ENCODE results near the gene PTPRN2. TPM values are rescaled to one million over a fixed set of nuclear protein-coding genes. Genes with fewer than 3 reads are reported as not detected.

Gene PTPRN2
- total RNA-seq, 1 experiment from 2014 or later, result 2.1 TPM

DNA sequence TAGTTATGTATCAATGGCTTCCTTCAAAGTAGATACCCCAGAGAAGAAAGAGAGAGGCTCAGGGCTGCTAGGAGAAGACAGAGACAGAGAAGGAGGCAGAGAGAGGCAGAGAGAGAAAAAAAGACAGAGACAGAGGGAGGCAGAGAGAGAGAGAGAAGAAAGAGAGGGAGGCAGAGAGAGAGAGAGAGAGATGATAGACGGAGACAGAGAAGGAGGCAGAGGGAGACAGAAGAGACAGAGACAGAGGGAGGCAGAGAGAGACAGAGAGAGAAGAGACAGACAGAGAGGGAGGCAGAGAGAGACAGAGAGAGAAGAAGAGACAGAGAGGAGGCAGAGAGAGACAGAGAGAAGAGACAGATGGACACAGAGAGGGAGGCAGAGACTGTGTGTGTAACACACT lies 1062.9 kb downstream of the PTPRN2 start:
- DNase-seq (ENCODE audit: low read depth, low spot score), result no peak
- H4K20me1 ChIP-seq (ENCODE audit: insufficient read depth), result no peaks in the 10 kb centered on the region
- intact Hi-C loops (cut with micrococcal nuclease), result no loop called here
- CTCF ChIA-PET, result no interaction called here
- ATAC-seq, result no peak
- BruUV-seq (replicated peaks), result no TSS peak
- no peaks in the 10 kb centered on the region for H3K27me3 ChIP-seq (ENCODE audit: insufficient read depth, low read length)
- no peaks in the 10 kb centered on the region for H3K9me3 ChIP-seq (ENCODE audit: control insufficient read depth in 1 of 2, insufficient read depth in 1 of 2, low read depth in 1 of 2, low read length in 2 of 2)
- H3K36me3 ChIP-seq (ENCODE audit: control insufficient read depth in 1 of 2, insufficient read depth in 2 of 2, low read length in 2 of 2), result no peaks in the 10 kb centered on the region
- H3K4me3 ChIP-seq (replicated peaks in 1 of 2; ENCODE audit: low read depth in 1 of 2, low read length in 2 of 2), result no peak overlapping the region
- POLR2A ChIA-PET, result no interaction called here
- H3K27ac ChIP-seq (ENCODE audit: low read depth, low read length), result no peak overlapping the region
- TF ChIP-seq JUND (IDR thresholded peaks at IDR 0.05) (no peak), EGR1 (IDR thresholded peaks at IDR 0.05; ENCODE audit: low read depth) (no peak), ZFX (IDR thresholded peaks at IDR 0.05) (no peak), SRF (IDR thresholded peaks at IDR 0.05; ENCODE audit: low read depth) (no peak), RAD21 (IDR thresholded peaks at IDR 0.05; ENCODE audit: low read depth) (no peak), SIN3A (IDR thresholded peaks at IDR 0.05; ENCODE audit: low read depth) (no peak), TCF7L2 (IDR thresholded peaks at IDR 0.05; ENCODE audit: borderline replicate concordance, extremely low read depth, insufficient read depth, insufficient read length) (no peak), CEBPB (IDR thresholded peaks at IDR 0.05; ENCODE audit: low read depth) (no peak)
- TF ChIP-seq, protein P1, sequence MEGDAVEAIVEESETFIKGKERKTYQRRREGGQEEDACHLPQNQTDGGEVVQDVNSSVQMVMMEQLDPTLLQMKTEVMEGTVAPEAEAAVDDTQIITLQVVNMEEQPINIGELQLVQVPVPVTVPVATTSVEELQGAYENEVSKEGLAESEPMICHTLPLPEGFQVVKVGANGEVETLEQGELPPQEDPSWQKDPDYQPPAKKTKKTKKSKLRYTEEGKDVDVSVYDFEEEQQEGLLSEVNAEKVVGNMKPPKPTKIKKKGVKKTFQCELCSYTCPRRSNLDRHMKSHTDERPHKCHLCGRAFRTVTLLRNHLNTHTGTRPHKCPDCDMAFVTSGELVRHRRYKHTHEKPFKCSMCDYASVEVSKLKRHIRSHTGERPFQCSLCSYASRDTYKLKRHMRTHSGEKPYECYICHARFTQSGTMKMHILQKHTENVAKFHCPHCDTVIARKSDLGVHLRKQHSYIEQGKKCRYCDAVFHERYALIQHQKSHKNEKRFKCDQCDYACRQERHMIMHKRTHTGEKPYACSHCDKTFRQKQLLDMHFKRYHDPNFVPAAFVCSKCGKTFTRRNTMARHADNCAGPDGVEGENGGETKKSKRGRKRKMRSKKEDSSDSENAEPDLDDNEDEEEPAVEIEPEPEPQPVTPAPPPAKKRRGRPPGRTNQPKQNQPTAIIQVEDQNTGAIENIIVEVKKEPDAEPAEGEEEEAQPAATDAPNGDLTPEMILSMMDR (IDR thresholded peaks at IDR 0.05 in 2 of 3, conservative IDR thresholded peaks at IDR 0.05 in 1 of 3; ENCODE audit: borderline replicate concordance in 1 of 3, insufficient read depth in 1 of 3, low read depth in 2 of 3, low read length in 2 of 3), result no peak
- TF ChIP-seq, protein P2, sequence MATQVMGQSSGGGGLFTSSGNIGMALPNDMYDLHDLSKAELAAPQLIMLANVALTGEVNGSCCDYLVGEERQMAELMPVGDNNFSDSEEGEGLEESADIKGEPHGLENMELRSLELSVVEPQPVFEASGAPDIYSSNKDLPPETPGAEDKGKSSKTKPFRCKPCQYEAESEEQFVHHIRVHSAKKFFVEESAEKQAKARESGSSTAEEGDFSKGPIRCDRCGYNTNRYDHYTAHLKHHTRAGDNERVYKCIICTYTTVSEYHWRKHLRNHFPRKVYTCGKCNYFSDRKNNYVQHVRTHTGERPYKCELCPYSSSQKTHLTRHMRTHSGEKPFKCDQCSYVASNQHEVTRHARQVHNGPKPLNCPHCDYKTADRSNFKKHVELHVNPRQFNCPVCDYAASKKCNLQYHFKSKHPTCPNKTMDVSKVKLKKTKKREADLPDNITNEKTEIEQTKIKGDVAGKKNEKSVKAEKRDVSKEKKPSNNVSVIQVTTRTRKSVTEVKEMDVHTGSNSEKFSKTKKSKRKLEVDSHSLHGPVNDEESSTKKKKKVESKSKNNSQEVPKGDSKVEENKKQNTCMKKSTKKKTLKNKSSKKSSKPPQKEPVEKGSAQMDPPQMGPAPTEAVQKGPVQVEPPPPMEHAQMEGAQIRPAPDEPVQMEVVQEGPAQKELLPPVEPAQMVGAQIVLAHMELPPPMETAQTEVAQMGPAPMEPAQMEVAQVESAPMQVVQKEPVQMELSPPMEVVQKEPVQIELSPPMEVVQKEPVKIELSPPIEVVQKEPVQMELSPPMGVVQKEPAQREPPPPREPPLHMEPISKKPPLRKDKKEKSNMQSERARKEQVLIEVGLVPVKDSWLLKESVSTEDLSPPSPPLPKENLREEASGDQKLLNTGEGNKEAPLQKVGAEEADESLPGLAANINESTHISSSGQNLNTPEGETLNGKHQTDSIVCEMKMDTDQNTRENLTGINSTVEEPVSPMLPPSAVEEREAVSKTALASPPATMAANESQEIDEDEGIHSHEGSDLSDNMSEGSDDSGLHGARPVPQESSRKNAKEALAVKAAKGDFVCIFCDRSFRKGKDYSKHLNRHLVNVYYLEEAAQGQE (IDR thresholded peaks at IDR 0.05; ENCODE audit: low read depth), result no peak
- TF ChIP-seq, protein P3, sequence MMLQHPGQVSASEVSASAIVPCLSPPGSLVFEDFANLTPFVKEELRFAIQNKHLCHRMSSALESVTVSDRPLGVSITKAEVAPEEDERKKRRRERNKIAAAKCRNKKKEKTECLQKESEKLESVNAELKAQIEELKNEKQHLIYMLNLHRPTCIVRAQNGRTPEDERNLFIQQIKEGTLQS (IDR thresholded peaks at IDR 0.05), result no peak
- TF ChIP-seq, protein P4, sequence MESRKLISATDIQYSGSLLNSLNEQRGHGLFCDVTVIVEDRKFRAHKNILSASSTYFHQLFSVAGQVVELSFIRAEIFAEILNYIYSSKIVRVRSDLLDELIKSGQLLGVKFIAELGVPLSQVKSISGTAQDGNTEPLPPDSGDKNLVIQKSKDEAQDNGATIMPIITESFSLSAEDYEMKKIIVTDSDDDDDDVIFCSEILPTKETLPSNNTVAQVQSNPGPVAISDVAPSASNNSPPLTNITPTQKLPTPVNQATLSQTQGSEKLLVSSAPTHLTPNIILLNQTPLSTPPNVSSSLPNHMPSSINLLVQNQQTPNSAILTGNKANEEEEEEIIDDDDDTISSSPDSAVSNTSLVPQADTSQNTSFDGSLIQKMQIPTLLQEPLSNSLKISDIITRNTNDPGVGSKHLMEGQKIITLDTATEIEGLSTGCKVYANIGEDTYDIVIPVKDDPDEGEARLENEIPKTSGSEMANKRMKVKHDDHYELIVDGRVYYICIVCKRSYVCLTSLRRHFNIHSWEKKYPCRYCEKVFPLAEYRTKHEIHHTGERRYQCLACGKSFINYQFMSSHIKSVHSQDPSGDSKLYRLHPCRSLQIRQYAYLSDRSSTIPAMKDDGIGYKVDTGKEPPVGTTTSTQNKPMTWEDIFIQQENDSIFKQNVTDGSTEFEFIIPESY (IDR thresholded peaks at IDR 0.05; ENCODE audit: extremely low read depth, insufficient replicate concordance, low read length), result no peak
- H2AFZ ChIP-seq (ENCODE audit: low read depth, low read length, poor library complexity, severe bottlenecking), result no peak overlapping the region
- H3K4me1 ChIP-seq (ENCODE audit: control insufficient read depth in 1 of 2, insufficient read depth in 2 of 2, low read length in 2 of 2), result peaks cover 7 to 11% of the 10 kb centered on the region in 2 experiments; a peak in 3 of 4 replicates
- H3K9me2 ChIP-seq (ENCODE audit: insufficient read depth), result no peaks in the 10 kb centered on the region
- no peak overlapping the region for H3K9ac ChIP-seq (ENCODE audit: low read length)
- H3K4me2 ChIP-seq (ENCODE audit: low read length), result peak overlapping the region; percentile 25; the same call in 1 of the 2 replicates
- no peaks in the 10 kb centered on the region for H3K79me2 ChIP-seq (ENCODE audit: insufficient read depth, low read length)
- RAD21 ChIA-PET (ENCODE audit: low non-redundant PET in 1 of 2, low total read pairs in 2 of 2, uncharacterized antibody in 2 of 2, unreplicated experiment in 2 of 2), result no interaction called here
